Chondrocyte (in vitro differentiated cells): Measurements from ENCODE around the gene ZNF511. TPM values are rescaled to one million over a fixed set of nuclear protein-coding genes. Genes with fewer than 3 reads are reported as not detected.
A peak's percentile ranks its signal among the peaks of the same experiment; 100 is the strongest.

Experiments
- DNase-seq: peaks from one replicate; pipeline ENCODE4 v3.0.0; 2021; ENCODE audit warnings: mixed read lengths, low spot score
- H3K27ac Mint-ChIP-seq: one replicate; pipeline ENCODE4 v1.8.0; 2021; ENCODE audit warnings: mild to moderate bottlenecking, moderate library complexity, mixed read lengths; ENCODE audit not compliant: unreplicated experiment
- H3K27me3 Mint-ChIP-seq: 2 replicates; pipeline ENCODE4 v1.8.0; 2021; ENCODE audit warnings: low read depth, mixed read lengths
- H3K36me3 Mint-ChIP-seq: 2 replicates; pipeline ENCODE4 v1.8.0; 2021; ENCODE audit warnings: low read depth, mixed read lengths
- H3K4me1 Mint-ChIP-seq: 2 replicates; pipeline ENCODE4 v1.8.0; 2021; ENCODE audit warnings: low read depth, mild to moderate bottlenecking, mixed read lengths
- H3K4me3 Mint-ChIP-seq: one replicate; pipeline ENCODE4 v1.8.0; 2021; ENCODE audit warnings: mild to moderate bottlenecking, moderate library complexity, mixed read lengths; ENCODE audit not compliant: unreplicated experiment
- H3K9me3 Mint-ChIP-seq: 2 replicates; pipeline ENCODE4 v1.8.0; 2021; ENCODE audit warnings: low read depth, mixed read lengths
- CTCF ChIP-seq: fragments of 200-600 bp; sonication (generic); IDR thresholded peaks from 2 replicates; pipeline ENCODE4 v1.5.0; 2021; ENCODE audit warnings: antibody characterized with exemption, mild to moderate bottlenecking, moderate library complexity
- total RNA-seq: library from RNA; stranded (reverse); gene quantifications from 3 replicates; pipeline ENCODE4 v1.2.1, GENCODE V29; 2021

Gene ZNF511
- total RNA-seq, 1 donor from 2014 or later: 25.6 TPM

GRCh38 chr10:133357285-133358161 is 48.8 kb downstream of the ZNF511 start, which contains the start of gene FUOM:
FUOM (minus strand) TSS chr10:133358019; CDS start chr10:133358007, 12 bp downstream.
- no peak for TF ChIP-seq CTCF

GRCh38 chr10:133358162-133358924 is 49.6 kb downstream of the ZNF511 start:
- TF ChIP-seq CTCF: no peak
- no peaks in the 10 kb centered on the region for H3K27me3 Mint-ChIP-seq
- no peak overlapping the region for H3K4me3 Mint-ChIP-seq
- H3K27ac Mint-ChIP-seq: no peak overlapping the region
- no peaks in the 10 kb centered on the region for H3K9me3 Mint-ChIP-seq
- peaks cover 12% of the 10 kb centered on the region for H3K36me3 Mint-ChIP-seq
- DNase-seq: peak; percentile 91
- no peaks in the 10 kb centered on the region for H3K4me1 Mint-ChIP-seq

More at GRCh38 chr10:133357285-133358161, 48.8 kb downstream of the ZNF511 start, which contains the start of gene FUOM:
- peak within 1 kb of the TSS; percentile 72 for H3K4me3 Mint-ChIP-seq
- peak; percentile 93 for DNase-seq
- peak within 1 kb of the TSS; percentile 54 for H3K27ac Mint-ChIP-seq
- peaks cover 8% of the 10 kb centered on the region for H3K36me3 Mint-ChIP-seq
- no peaks in the 10 kb centered on the region for H3K9me3 Mint-ChIP-seq
- no peaks in the 10 kb centered on the region for H3K4me1 Mint-ChIP-seq
- H3K27me3 Mint-ChIP-seq: no peaks in the 10 kb centered on the region

GRCh38 chr10:133358925-133359310 is 50.2 kb downstream of the ZNF511 start:
- Mint-ChIP-seq H3K27ac (no peak overlapping the region), H3K4me3 (no peak overlapping the region), H3K27me3 (no peaks in the 10 kb centered on the region), H3K36me3 (peaks cover 12% of the 10 kb centered on the region), H3K4me1 (no peaks in the 10 kb centered on the region), H3K9me3 (no peaks in the 10 kb centered on the region)
- no peak for TF ChIP-seq CTCF
- DNase-seq: no peak

GRCh38 chr10:133359554-133359971 is 50.8 kb downstream of the ZNF511 start:
- Mint-ChIP-seq H3K4me1 (no peaks in the 10 kb centered on the region), H3K36me3 (peaks cover 14% of the 10 kb centered on the region), H3K9me3 (no peaks in the 10 kb centered on the region), H3K27ac (no peak overlapping the region), H3K4me3 (no peak overlapping the region), H3K27me3 (no peaks in the 10 kb centered on the region)
- TF ChIP-seq CTCF: no peak
- no peak for DNase-seq

GRCh38 chr10:133359972-133360610 is 51.4 kb downstream of the ZNF511 start:
- no peak overlapping the region for H3K4me3 Mint-ChIP-seq
- no peak overlapping the region for H3K27ac Mint-ChIP-seq
- H3K36me3 Mint-ChIP-seq: peaks cover 17% of the 10 kb centered on the region
- no peaks in the 10 kb centered on the region for H3K9me3 Mint-ChIP-seq
- no peaks in the 10 kb centered on the region for H3K27me3 Mint-ChIP-seq
- TF ChIP-seq CTCF: no peak
- H3K4me1 Mint-ChIP-seq: no peaks in the 10 kb centered on the region
- no peak for DNase-seq
